Colonic mucosa (tissue), 4 donors: ENCODE data around the gene HHAT. TPM values are rescaled to one million over a fixed set of nuclear protein-coding genes. Genes with fewer than 3 reads are reported as not detected.

Source experiments
- DNase-seq: peaks from one replicate; pipeline ENCODE4 v3.0.0-alpha.2; 2020
- H3K27ac ChIP-seq: fragments of 200-600 bp; one replicate; pipeline ENCODE4 v1.8.0; 2021
- H3K27me3 ChIP-seq: fragments of 200-600 bp; one replicate; pipeline ENCODE4 v1.8.0; 2021
- H3K36me3 ChIP-seq: fragments of 200-600 bp; one replicate; pipeline ENCODE4 v1.8.0; 2021
- H3K4me1 ChIP-seq: fragments of 200-600 bp; one replicate; pipeline ENCODE4 v1.8.0; 2021; ENCODE audit warnings: mild to moderate bottlenecking
- H3K4me3 ChIP-seq: fragments of 200-600 bp; one replicate; pipeline ENCODE4 v1.8.0; 2021
- H3K9ac ChIP-seq, 2 donors: one replicate each; pipeline ENCODE4 v1.7.0; 2013; ENCODE audit warnings: control low read depth in 2 of 2, low read depth in 2 of 2, low read length in 2 of 2
- H3K9me3 ChIP-seq: fragments of 200-600 bp; one replicate; pipeline ENCODE4 v1.8.0; 2021
- CTCF ChIP-seq: fragments of 200-600 bp; IDR thresholded peaks from one replicate; pipeline ENCODE4 v1.8.0; 2022; ENCODE audit warnings: antibody characterized with exemption, mild to moderate bottlenecking
- intact Hi-C: fragments of 100-400 bp; cut with DNase I; formaldehyde crosslinking; loops from one replicate; pipeline ENCODE4 v1.14.1; 2022
- total RNA-seq, 2 donors: library from RNA; stranded (reverse); fragmentation: NEBNext Ultra II Directional in 1 of 2; extraction: Animal tissue kit (Norgen Biotek cat#: 25700) in 1 of 2; gene quantifications; one replicate each; pipeline ENCODE4 v1.2.1, GENCODE V29; 2021
- donor health status: healthy.
- donor health status: DM: no; HTN: no; CAD: no.
- donor health status: DM: no; HTN: no; CAD: no.

Gene HHAT
- total RNA-seq, 2 donors from 2014 or later, result 3.2 to 4.9 TPM

- Histone ChIP-seq H3K27me3 (no peaks in the 10 kb centered on the region), H3K4me1 (no peaks in the 10 kb centered on the region), H3K9me3 (no peaks in the 10 kb centered on the region), H3K36me3 (no peaks in the 10 kb centered on the region), H3K27ac (no peak overlapping the region), H3K4me3 (no peak overlapping the region), H3K9ac (no peak overlapping the region)
- intact Hi-C loops, result no loop called here
- TF ChIP-seq CTCF, result no peak
- DNase-seq, result no peak
Observed at GRCh38 chr1:210703593-210703992, 374.9 kb downstream of the HHAT start.

GRCh38 chr1:210705086-210705485 is 376.4 kb downstream of the HHAT start:
- Histone ChIP-seq H3K27me3 (no peaks in the 10 kb centered on the region), H3K4me3 (no peak overlapping the region), H3K9ac (no peak overlapping the region), H3K9me3 (no peaks in the 10 kb centered on the region), H3K4me1 (no peaks in the 10 kb centered on the region), H3K27ac (no peak overlapping the region), H3K36me3 (no peaks in the 10 kb centered on the region)
- no peak for DNase-seq
- no peak for TF ChIP-seq CTCF
- intact Hi-C loops, result no loop called here

GRCh38 chr1:210706246-210706645 is 377.5 kb downstream of the HHAT start:
- no peaks in the 10 kb centered on the region for H3K4me1 ChIP-seq
- H3K27ac ChIP-seq, result no peak overlapping the region
- TF ChIP-seq CTCF, result no peak
- no peak overlapping the region for H3K4me3 ChIP-seq
- H3K9ac ChIP-seq, result no peak overlapping the region
- H3K36me3 ChIP-seq, result no peaks in the 10 kb centered on the region
- intact Hi-C loops, result no loop called here
- H3K9me3 ChIP-seq, result no peaks in the 10 kb centered on the region
- no peaks in the 10 kb centered on the region for H3K27me3 ChIP-seq
- DNase-seq, result no peak

GRCh38 chr1:210707300-210708240 is 378.9 kb downstream of the HHAT start:
- H3K9me3 ChIP-seq, result no peaks in the 10 kb centered on the region
- no peak overlapping the region for H3K9ac ChIP-seq
- H3K4me3 ChIP-seq, result no peak overlapping the region
- no peaks in the 10 kb centered on the region for H3K4me1 ChIP-seq
- DNase-seq, result no peak
- no peaks in the 10 kb centered on the region for H3K27me3 ChIP-seq
- H3K27ac ChIP-seq, result no peak overlapping the region
- intact Hi-C loops, result no loop called here
- no peak for TF ChIP-seq CTCF
- H3K36me3 ChIP-seq, result no peaks in the 10 kb centered on the region

GRCh38 chr1:210709701-210710100 is 381.0 kb downstream of the HHAT start:
- no peak for DNase-seq
- Histone ChIP-seq H3K9me3 (no peaks in the 10 kb centered on the region), H3K4me3 (no peak overlapping the region), H3K36me3 (no peaks in the 10 kb centered on the region), H3K27me3 (no peaks in the 10 kb centered on the region), H3K4me1 (no peaks in the 10 kb centered on the region), H3K9ac (no peak overlapping the region), H3K27ac (no peak overlapping the region)
- intact Hi-C loops, result no loop called here
- no peak for TF ChIP-seq CTCF
